Measurements from ENCODE around the gene WDR70.
"Not testable (repeated sequence)": the region's sequence is repeated elsewhere in the genome, so short reads cannot be mapped to it uniquely, and the experiment has no call there.

The WDR70 gene

GRCh38 chr5:37517686-37518085 lies 138.6 kb downstream of the WDR70 start:
- no peak overlapping the region for H3K4ac ChIP-seq (ENCODE audit: low read depth, low read length)
- H3K18ac ChIP-seq (ENCODE audit: low read length): no peak overlapping the region
- no CpG with 5 or more reads among the region's 3 CpGs for WGBS (ENCODE audit: extremely low coverage, insufficient coverage, low lambda C conversion rate)
- no peak overlapping the region for H2BK5ac ChIP-seq (ENCODE audit: low read length)
- H3K9ac ChIP-seq (ENCODE audit: low read length): no peak overlapping the region
- no peak overlapping the region for H3K4me3 ChIP-seq (ENCODE audit: low read length)
- H4K5ac ChIP-seq (ENCODE audit: low read length): no peak overlapping the region
- no peaks in the 10 kb centered on the region for H3K27me3 ChIP-seq (ENCODE audit: insufficient read depth, low read length, poor library complexity)
- no peak overlapping the region for H3K23ac ChIP-seq (ENCODE audit: low read length)
- H3K36me3 ChIP-seq (ENCODE audit: control insufficient read depth, insufficient read depth, low read length): no peaks in the 10 kb centered on the region
- DNase-seq: no peak
- H2AK5ac ChIP-seq (ENCODE audit: low read length): no peak overlapping the region
- H3K27ac ChIP-seq (ENCODE audit: low read depth, low read length): no peak overlapping the region
- no peak overlapping the region for H3K56ac ChIP-seq (ENCODE audit: low read length)
- H3K4me1 ChIP-seq (ENCODE audit: control insufficient read depth, low read depth, low read length): no peaks in the 10 kb centered on the region
- H3K79me2 ChIP-seq (ENCODE audit: control insufficient read depth, insufficient read depth, low read length): no peaks in the 10 kb centered on the region
- H2BK15ac ChIP-seq (replicated peaks; ENCODE audit: low read depth): no peak overlapping the region
- no peak overlapping the region for H4K8ac ChIP-seq (ENCODE audit: low read depth, low read length)
- no peak overlapping the region for H3K4me2 ChIP-seq (ENCODE audit: low read length)
- no peak overlapping the region for H2BK120ac ChIP-seq (ENCODE audit: low read depth, low read length)
- no peaks in the 10 kb centered on the region for H3K79me1 ChIP-seq (ENCODE audit: low read length)

- H2BK120ac ChIP-seq (ENCODE audit: low read depth, low read length); H3K4ac ChIP-seq (ENCODE audit: low read depth, low read length); H3K27me3 ChIP-seq (ENCODE audit: insufficient read depth, low read length, poor library complexity); DNase-seq; H3K79me2 ChIP-seq (ENCODE audit: control insufficient read depth, insufficient read depth, low read length); H3K79me1 ChIP-seq (ENCODE audit: low read length); H3K36me3 ChIP-seq (ENCODE audit: control insufficient read depth, insufficient read depth, low read length); H2BK15ac ChIP-seq (replicated peaks; ENCODE audit: low read depth); H2BK5ac ChIP-seq (ENCODE audit: low read length); H3K4me1 ChIP-seq (ENCODE audit: control insufficient read depth, low read depth, low read length); H3K4me2 ChIP-seq (ENCODE audit: low read length); H3K56ac ChIP-seq (ENCODE audit: low read length); H3K9ac ChIP-seq (ENCODE audit: low read length); H3K23ac ChIP-seq (ENCODE audit: low read length); H3K4me3 ChIP-seq (ENCODE audit: low read length); H3K18ac ChIP-seq (ENCODE audit: low read length); H4K8ac ChIP-seq (ENCODE audit: low read depth, low read length); H4K5ac ChIP-seq (ENCODE audit: low read length); H3K27ac ChIP-seq (ENCODE audit: low read depth, low read length); H2AK5ac ChIP-seq (ENCODE audit: low read length): not testable (repeated sequence)
- WGBS (ENCODE audit: extremely low coverage, insufficient coverage, low lambda C conversion rate): no CpG with 5 or more reads among the region's 5 CpGs
Observed at GRCh38 chr5:37518356-37518755, 139.2 kb downstream of the WDR70 start.

GRCh38 chr5:37519304-37519703 lies 140.2 kb downstream of the WDR70 start:
- no peak overlapping the region for H3K9ac ChIP-seq (ENCODE audit: low read length)
- no peak overlapping the region for H3K4me3 ChIP-seq (ENCODE audit: low read length)
- H2BK5ac ChIP-seq (ENCODE audit: low read length): no peak overlapping the region
- no peak overlapping the region for H2AK5ac ChIP-seq (ENCODE audit: low read length)
- DNase-seq: peak; percentile 25
- no CpG with 5 or more reads among the region's 43 CpGs for WGBS (ENCODE audit: extremely low coverage, insufficient coverage, low lambda C conversion rate)
- H3K79me2 ChIP-seq (ENCODE audit: control insufficient read depth, insufficient read depth, low read length): no peaks in the 10 kb centered on the region
- H2BK15ac ChIP-seq (replicated peaks; ENCODE audit: low read depth): no peak overlapping the region
- H4K8ac ChIP-seq (ENCODE audit: low read depth, low read length): no peak overlapping the region
- no peak overlapping the region for H4K5ac ChIP-seq (ENCODE audit: low read length)
- H3K27ac ChIP-seq (ENCODE audit: low read depth, low read length): no peak overlapping the region
- no peak overlapping the region for H3K23ac ChIP-seq (ENCODE audit: low read length)
- no peak overlapping the region for H3K4me2 ChIP-seq (ENCODE audit: low read length)
- H3K79me1 ChIP-seq (ENCODE audit: low read length): no peaks in the 10 kb centered on the region
- H3K36me3 ChIP-seq (ENCODE audit: control insufficient read depth, insufficient read depth, low read length): no peaks in the 10 kb centered on the region
- no peak overlapping the region for H3K56ac ChIP-seq (ENCODE audit: low read length)
- H3K18ac ChIP-seq (ENCODE audit: low read length): no peak overlapping the region
- H2BK120ac ChIP-seq (ENCODE audit: low read depth, low read length): no peak overlapping the region
- no peak overlapping the region for H3K4ac ChIP-seq (ENCODE audit: low read depth, low read length)
- H3K4me1 ChIP-seq (ENCODE audit: control insufficient read depth, low read depth, low read length): no peaks in the 10 kb centered on the region
- H3K27me3 ChIP-seq (ENCODE audit: insufficient read depth, low read length, poor library complexity): no peaks in the 10 kb centered on the region

- Histone ChIP-seq H2BK15ac (replicated peaks; ENCODE audit: low read depth) (no peak overlapping the region), H3K18ac (ENCODE audit: low read length) (no peak overlapping the region), H2BK120ac (ENCODE audit: low read depth, low read length) (no peak overlapping the region), H3K79me2 (ENCODE audit: control insufficient read depth, insufficient read depth, low read length) (no peaks in the 10 kb centered on the region), H3K56ac (ENCODE audit: low read length) (no peak overlapping the region), H3K9ac (ENCODE audit: low read length) (no peak overlapping the region), H3K36me3 (ENCODE audit: control insufficient read depth, insufficient read depth, low read length) (no peaks in the 10 kb centered on the region), H4K5ac (ENCODE audit: low read length) (no peak overlapping the region), H3K4ac (ENCODE audit: low read depth, low read length) (no peak overlapping the region), H4K8ac (ENCODE audit: low read depth, low read length) (no peak overlapping the region), H3K4me2 (ENCODE audit: low read length) (no peak overlapping the region), H3K4me1 (ENCODE audit: control insufficient read depth, low read depth, low read length) (no peaks in the 10 kb centered on the region), H3K4me3 (ENCODE audit: low read length) (no peak overlapping the region), H3K27ac (ENCODE audit: low read depth, low read length) (no peak overlapping the region), H3K27me3 (ENCODE audit: insufficient read depth, low read length, poor library complexity) (no peaks in the 10 kb centered on the region), H3K79me1 (ENCODE audit: low read length) (no peaks in the 10 kb centered on the region), H3K23ac (ENCODE audit: low read length) (no peak overlapping the region), H2AK5ac (ENCODE audit: low read length) (no peak overlapping the region), H2BK5ac (ENCODE audit: low read length) (no peak overlapping the region)
- no peak for DNase-seq
- 100% methylated on average over 1 of the region's 1 CpG for WGBS (ENCODE audit: extremely low coverage, insufficient coverage, low lambda C conversion rate)
Observed at GRCh38 chr5:37519807-37520206, 140.7 kb downstream of the WDR70 start.

- Histone ChIP-seq H3K4me3 (ENCODE audit: low read length) (no peak overlapping the region), H3K4ac (ENCODE audit: low read depth, low read length) (no peak overlapping the region), H3K18ac (ENCODE audit: low read length) (no peak overlapping the region), H3K56ac (ENCODE audit: low read length) (no peak overlapping the region), H3K4me2 (ENCODE audit: low read length) (no peak overlapping the region), H2BK15ac (replicated peaks; ENCODE audit: low read depth) (no peak overlapping the region), H4K8ac (ENCODE audit: low read depth, low read length) (no peak overlapping the region), H3K79me2 (ENCODE audit: control insufficient read depth, insufficient read depth, low read length) (no peaks in the 10 kb centered on the region), H3K36me3 (ENCODE audit: control insufficient read depth, insufficient read depth, low read length) (no peaks in the 10 kb centered on the region), H2BK120ac (ENCODE audit: low read depth, low read length) (no peak overlapping the region), H3K9ac (ENCODE audit: low read length) (no peak overlapping the region), H4K5ac (ENCODE audit: low read length) (no peak overlapping the region), H2AK5ac (ENCODE audit: low read length) (no peak overlapping the region), H3K4me1 (ENCODE audit: control insufficient read depth, low read depth, low read length) (no peaks in the 10 kb centered on the region), H3K79me1 (ENCODE audit: low read length) (no peaks in the 10 kb centered on the region), H3K23ac (ENCODE audit: low read length) (no peak overlapping the region), H3K27ac (ENCODE audit: low read depth, low read length) (no peak overlapping the region), H2BK5ac (ENCODE audit: low read length) (no peak overlapping the region), H3K27me3 (ENCODE audit: insufficient read depth, low read length, poor library complexity) (no peaks in the 10 kb centered on the region)
- WGBS (ENCODE audit: extremely low coverage, insufficient coverage, low lambda C conversion rate): no CpG with 5 or more reads among the region's 1 CpG
- DNase-seq: no peak
Observed at GRCh38 chr5:37520811-37521210, 141.7 kb downstream of the WDR70 start.

GRCh38 chr5:37532976-37533740 lies 154.0 kb downstream of the WDR70 start:
- Histone ChIP-seq H2BK120ac (ENCODE audit: low read depth, low read length) (no peak overlapping the region), H3K23ac (ENCODE audit: low read length) (no peak overlapping the region), H3K27me3 (ENCODE audit: insufficient read depth, low read length, poor library complexity) (no peaks in the 10 kb centered on the region), H3K4me3 (ENCODE audit: low read length) (no peak overlapping the region), H3K18ac (ENCODE audit: low read length) (no peak overlapping the region), H3K9ac (ENCODE audit: low read length) (no peak overlapping the region), H3K4me1 (ENCODE audit: control insufficient read depth, low read depth, low read length) (no peaks in the 10 kb centered on the region), H3K79me1 (ENCODE audit: low read length) (no peaks in the 10 kb centered on the region), H2BK5ac (ENCODE audit: low read length) (no peak overlapping the region), H4K8ac (ENCODE audit: low read depth, low read length) (no peak overlapping the region), H3K36me3 (ENCODE audit: control insufficient read depth, insufficient read depth, low read length) (no peaks in the 10 kb centered on the region), H3K56ac (ENCODE audit: low read length) (no peak overlapping the region), H3K4ac (ENCODE audit: low read depth, low read length) (no peak overlapping the region), H4K5ac (ENCODE audit: low read length) (no peak overlapping the region), H2BK15ac (replicated peaks; ENCODE audit: low read depth) (no peak overlapping the region), H3K79me2 (ENCODE audit: control insufficient read depth, insufficient read depth, low read length) (no peaks in the 10 kb centered on the region), H3K4me2 (ENCODE audit: low read length) (no peak overlapping the region), H2AK5ac (ENCODE audit: low read length) (no peak overlapping the region), H3K27ac (ENCODE audit: low read depth, low read length) (no peak overlapping the region)
- DNase-seq: no peak
- no CpG with 5 or more reads among the region's 13 CpGs for WGBS (ENCODE audit: extremely low coverage, insufficient coverage, low lambda C conversion rate)
